ENCODE data around the gene GRK3.

Gene GRK3

DNA sequence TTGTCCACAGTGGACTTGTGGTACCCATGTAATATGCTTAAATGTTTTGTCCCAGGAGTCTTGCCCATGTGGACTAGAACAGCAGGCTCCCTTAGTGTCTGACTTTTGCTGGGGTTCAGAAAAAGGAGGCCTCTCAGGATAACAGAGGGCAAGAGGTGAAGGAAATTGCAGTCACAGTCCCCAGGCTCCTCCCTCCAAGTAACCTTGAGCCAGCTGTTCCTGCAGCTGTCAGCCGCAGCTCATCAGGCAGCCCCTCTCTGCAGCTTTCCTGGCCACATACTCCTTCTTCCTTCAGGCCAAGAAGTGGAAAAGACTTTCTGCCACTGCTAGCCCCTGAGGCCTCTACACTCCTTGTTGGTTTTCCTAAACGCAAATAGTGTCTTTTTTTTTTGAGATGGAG is 171.2 kb downstream of the GRK3 start:
- Histone ChIP-seq H3K36me3 (ENCODE audit: control insufficient read depth, insufficient read depth, low read length) (no peaks in the 10 kb centered on the region), H3K4me3 (ENCODE audit: low read depth, low read length) (no peak overlapping the region), H3K27me3 (ENCODE audit: control insufficient read depth, insufficient read depth, low read length) (no peaks in the 10 kb centered on the region), H3K9ac (ENCODE audit: low read depth, low read length) (no peak overlapping the region), H3K9me3 (ENCODE audit: control insufficient read depth, insufficient read depth, low read length) (no peaks in the 10 kb centered on the region), H3K4me1 (ENCODE audit: control insufficient read depth, insufficient read depth, low read length) (no peaks in the 10 kb centered on the region)

DNA sequence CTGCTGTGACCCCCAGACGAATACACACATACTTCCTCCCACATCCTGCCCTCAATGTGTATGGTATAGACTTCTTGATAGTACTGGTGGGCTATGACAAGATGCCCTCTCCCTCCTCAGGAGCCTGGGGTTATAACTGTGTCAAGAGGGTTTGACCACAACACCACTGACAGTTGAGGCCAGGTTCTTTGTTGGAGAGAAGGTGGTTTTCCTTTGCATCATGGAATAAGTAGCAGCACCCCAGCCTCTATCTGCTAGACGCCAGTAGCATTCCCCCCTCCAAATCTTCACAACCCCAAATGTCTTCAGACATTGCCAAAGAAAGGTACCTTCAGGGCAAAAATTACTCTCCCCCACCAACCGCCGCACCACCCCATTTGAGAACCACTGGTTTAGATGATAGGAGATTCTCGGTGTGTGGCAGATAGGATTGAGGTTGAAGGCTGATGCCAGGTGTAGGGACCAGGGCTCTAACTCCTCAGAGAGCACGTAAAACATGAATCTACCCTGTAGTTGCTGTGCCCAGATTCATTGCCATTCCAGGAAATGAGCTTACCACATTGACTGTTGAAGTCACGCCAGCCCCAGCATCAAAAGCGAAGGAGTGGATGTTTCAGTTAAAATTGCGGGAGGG is 172.0 kb downstream of the GRK3 start:
- Histone ChIP-seq H3K36me3 (ENCODE audit: control insufficient read depth, insufficient read depth, low read length) (no peaks in the 10 kb centered on the region), H3K9ac (ENCODE audit: low read depth, low read length) (no peak overlapping the region), H3K9me3 (ENCODE audit: control insufficient read depth, insufficient read depth, low read length) (no peaks in the 10 kb centered on the region), H3K4me3 (ENCODE audit: low read depth, low read length) (no peak overlapping the region), H3K27me3 (ENCODE audit: control insufficient read depth, insufficient read depth, low read length) (no peaks in the 10 kb centered on the region), H3K4me1 (ENCODE audit: control insufficient read depth, insufficient read depth, low read length) (no peaks in the 10 kb centered on the region)

DNA sequence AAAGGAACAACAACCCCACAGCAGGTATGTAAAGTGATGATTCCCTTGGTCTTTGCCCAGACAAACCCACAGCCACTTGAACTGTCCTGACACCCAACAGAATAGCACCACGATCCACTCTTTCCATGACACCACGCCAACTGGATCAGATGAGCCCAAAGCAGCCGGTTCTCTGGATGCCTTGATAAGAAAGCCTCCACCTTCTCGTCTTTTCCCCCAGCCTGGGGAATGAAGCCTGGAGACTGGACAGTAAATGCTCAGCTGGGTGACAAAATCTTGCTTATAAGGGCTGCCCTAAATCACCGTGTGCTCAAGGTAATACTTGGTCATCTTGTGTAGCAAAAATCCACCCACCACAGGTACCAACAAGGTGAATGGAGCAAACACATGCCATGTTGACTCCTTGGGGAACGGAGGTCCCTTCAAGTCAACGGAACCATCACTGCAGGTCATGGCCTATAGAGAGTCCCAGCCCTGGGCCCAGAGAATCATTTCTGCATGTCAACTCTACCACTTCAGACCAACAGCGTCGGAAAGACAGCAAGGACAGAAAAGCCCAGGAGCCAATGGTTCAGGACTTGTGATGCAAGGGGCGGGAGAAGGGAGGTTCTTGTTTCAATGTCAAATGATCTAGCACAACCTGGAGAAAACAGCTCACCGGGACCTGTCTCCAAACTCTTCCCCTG is 175.3 kb downstream of the GRK3 start:
- Histone ChIP-seq H3K27me3 (ENCODE audit: control insufficient read depth, insufficient read depth, low read length) (no peaks in the 10 kb centered on the region), H3K36me3 (ENCODE audit: control insufficient read depth, insufficient read depth, low read length) (no peaks in the 10 kb centered on the region), H3K9me3 (ENCODE audit: control insufficient read depth, insufficient read depth, low read length) (no peaks in the 10 kb centered on the region), H3K9ac (ENCODE audit: low read depth, low read length) (no peak overlapping the region), H3K4me1 (ENCODE audit: control insufficient read depth, insufficient read depth, low read length) (no peaks in the 10 kb centered on the region), H3K4me3 (ENCODE audit: low read depth, low read length) (no peak overlapping the region)

DNA sequence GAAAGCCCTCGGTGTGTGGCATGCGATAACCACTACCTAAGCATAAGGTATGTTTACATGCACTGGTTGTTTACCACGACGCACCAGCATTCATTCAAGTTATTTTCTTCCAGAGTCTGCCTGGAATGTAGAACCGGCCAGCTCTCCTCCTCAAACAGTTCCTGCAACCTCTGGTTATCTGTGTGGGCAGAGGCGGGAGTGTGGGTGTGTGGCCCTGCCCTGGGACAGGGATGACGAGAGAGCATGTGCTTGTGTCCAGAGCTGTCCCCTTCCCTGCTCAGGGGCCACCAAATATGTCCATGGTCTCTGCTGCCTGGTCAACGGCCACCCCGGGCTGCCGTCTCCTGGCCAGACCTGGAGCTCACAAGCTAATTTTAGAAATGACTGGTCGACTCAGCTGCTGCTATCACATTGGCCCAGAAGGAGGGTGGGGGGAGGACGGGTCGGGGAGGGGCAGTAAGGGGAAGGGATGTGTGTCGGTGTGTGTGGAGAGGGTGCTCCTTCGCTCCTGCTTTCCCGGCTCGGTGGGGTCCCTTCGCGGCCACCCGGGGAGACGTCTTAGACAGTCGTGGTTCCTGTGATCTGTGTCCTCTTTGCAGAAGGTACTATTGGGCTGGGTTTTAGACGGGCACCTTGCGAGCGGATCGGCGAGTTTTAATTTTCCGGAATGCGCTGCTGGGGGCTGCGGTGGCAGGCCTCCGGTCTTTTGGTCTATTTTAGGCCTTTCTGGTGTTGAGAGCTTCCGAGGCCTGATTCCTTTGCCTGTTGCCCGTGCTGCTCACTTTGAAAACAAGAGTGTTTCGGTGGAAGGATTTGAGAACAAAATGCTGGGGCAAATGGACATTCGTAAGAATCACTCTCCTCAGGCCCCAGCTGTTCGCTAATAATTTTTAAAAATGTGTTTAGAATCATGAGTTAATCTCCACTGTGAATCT is 177.5 kb downstream of the GRK3 start, which contains the start of gene MYO18B:
Gene MYO18B (plus strand): TSS at position 497 of the 935 bp plus-strand sequence. CDS start 18,905 bp downstream, outside the sequence.
- Histone ChIP-seq H3K9me3 (ENCODE audit: control insufficient read depth, insufficient read depth, low read length) (no peaks in the 10 kb centered on the region), H3K9ac (ENCODE audit: low read depth, low read length) (no peak within 1 kb of the TSS), H3K36me3 (ENCODE audit: control insufficient read depth, insufficient read depth, low read length) (no peaks in the 10 kb centered on the region), H3K27me3 (ENCODE audit: control insufficient read depth, insufficient read depth, low read length) (no peaks in the 10 kb centered on the region), H3K4me3 (ENCODE audit: low read depth, low read length) (no peak within 1 kb of the TSS), H3K4me1 (ENCODE audit: control insufficient read depth, insufficient read depth, low read length) (no peaks in the 10 kb centered on the region)

DNA sequence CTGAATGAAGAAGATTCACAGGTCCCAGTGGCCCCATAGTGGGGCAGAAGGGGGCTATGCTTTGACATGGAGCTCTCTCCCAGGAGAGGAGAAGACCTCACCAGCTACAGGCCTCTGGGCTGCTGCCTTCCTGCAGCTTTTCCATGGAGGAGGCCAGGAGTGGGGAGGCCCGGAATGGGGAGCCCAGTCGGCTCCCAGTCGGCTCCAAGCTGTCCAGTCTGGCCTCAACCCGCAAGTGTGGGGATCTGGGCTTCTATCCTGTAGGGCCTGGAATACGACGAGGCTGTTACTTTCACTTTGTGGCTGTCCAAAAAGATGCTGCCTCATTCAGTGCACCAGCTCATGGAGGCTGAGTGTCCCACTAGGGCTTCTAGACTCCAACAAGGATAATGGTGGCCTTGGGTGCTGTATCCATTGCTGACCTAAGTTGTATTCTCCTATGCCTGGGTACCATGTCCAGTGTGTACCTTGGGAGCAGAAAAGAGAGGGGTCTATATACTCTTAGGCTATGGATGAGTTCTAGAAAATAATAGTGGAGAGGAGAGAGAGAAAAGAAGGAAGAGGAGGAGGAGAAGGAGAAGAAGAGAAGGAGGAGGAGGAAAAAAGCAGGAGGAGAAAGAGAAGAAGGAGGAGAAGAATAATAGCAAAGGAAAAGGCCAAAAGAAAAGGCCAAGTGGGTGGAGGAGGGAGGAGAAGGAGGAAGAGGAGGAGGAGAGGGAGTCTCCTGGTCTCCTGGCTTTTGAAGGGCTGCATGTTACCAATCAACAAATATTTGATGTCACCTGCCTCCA is 178.6 kb downstream of the GRK3 start:
- Histone ChIP-seq H3K27me3 (ENCODE audit: control insufficient read depth, insufficient read depth, low read length) (no peaks in the 10 kb centered on the region), H3K9ac (ENCODE audit: low read depth, low read length) (no peak overlapping the region), H3K4me1 (ENCODE audit: control insufficient read depth, insufficient read depth, low read length) (no peaks in the 10 kb centered on the region), H3K36me3 (ENCODE audit: control insufficient read depth, insufficient read depth, low read length) (no peaks in the 10 kb centered on the region), H3K4me3 (ENCODE audit: low read depth, low read length) (no peak overlapping the region), H3K9me3 (ENCODE audit: control insufficient read depth, insufficient read depth, low read length) (no peaks in the 10 kb centered on the region)

DNA sequence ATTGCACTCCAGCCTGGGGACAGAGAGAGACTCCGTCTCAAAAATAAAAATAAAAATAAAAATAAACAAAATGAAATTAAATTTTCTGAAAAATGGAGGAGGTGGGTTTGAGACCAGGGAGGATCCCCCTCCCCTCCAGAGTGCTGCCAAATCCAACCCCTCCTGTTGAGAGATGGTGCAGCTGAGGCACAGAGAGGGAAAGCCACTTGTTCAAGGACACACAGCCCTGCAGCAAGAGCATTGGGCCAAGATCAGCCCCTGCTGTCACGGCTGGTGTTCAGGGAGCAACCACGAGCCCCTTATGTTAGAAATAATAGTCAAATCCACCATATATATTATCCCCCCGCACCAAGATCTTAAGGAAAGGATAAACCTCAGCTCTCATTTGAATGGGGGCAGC is 180.2 kb downstream of the GRK3 start:
- no peaks in the 10 kb centered on the region for H3K4me1 ChIP-seq (ENCODE audit: control insufficient read depth, insufficient read depth, low read length)
- H3K4me3 ChIP-seq (ENCODE audit: low read depth, low read length) = no peak overlapping the region

DNA sequence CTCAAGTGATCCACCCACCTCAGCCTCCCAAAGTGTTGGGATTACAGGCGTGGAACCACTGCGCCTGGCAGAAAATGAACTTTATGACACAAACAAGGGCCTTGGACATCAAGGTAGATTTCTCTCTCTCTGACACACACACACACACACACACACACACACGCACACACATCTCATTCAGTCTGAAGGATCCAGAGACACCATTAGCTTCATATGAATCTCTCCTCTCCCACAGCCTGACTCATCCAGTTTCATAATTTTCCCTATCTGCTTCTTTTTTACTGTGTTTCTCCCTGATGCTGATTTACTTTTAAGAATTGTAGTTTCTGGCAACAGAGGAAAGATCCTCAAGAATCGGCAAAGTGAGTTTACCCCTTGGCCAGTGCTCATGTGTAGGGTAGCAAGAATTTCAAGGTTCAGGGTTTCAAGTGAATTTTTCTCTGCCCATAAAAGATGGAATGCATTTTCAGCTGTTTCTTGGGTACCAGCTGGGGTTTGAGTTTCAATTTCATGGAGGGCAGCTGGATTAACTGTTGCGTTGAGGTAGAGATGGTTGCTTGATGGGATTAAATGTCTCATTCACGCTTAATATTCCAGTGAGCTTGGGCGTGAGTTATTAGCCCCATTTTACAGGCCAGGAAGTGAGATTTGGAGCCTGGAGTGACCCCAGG is 181.0 kb downstream of the GRK3 start:
- H3K36me3 ChIP-seq (ENCODE audit: control insufficient read depth, insufficient read depth, low read length) = no peaks in the 10 kb centered on the region
- no peaks in the 10 kb centered on the region for H3K4me1 ChIP-seq (ENCODE audit: control insufficient read depth, insufficient read depth, low read length)
- H3K9me3 ChIP-seq (ENCODE audit: control insufficient read depth, insufficient read depth, low read length) = no peaks in the 10 kb centered on the region
- H3K9ac ChIP-seq (ENCODE audit: low read depth, low read length) = no peak overlapping the region
- H3K4me3 ChIP-seq (ENCODE audit: low read depth, low read length) = no peak overlapping the region
- no peaks in the 10 kb centered on the region for H3K27me3 ChIP-seq (ENCODE audit: control insufficient read depth, insufficient read depth, low read length)

More for the DNA sequence above, 180.2 kb downstream of the GRK3 start:
- Histone ChIP-seq H3K9me3 (ENCODE audit: control insufficient read depth, insufficient read depth, low read length) (no peaks in the 10 kb centered on the region), H3K9ac (ENCODE audit: low read depth, low read length) (no peak overlapping the region), H3K27me3 (ENCODE audit: control insufficient read depth, insufficient read depth, low read length) (no peaks in the 10 kb centered on the region), H3K36me3 (ENCODE audit: control insufficient read depth, insufficient read depth, low read length) (no peaks in the 10 kb centered on the region)

DNA sequence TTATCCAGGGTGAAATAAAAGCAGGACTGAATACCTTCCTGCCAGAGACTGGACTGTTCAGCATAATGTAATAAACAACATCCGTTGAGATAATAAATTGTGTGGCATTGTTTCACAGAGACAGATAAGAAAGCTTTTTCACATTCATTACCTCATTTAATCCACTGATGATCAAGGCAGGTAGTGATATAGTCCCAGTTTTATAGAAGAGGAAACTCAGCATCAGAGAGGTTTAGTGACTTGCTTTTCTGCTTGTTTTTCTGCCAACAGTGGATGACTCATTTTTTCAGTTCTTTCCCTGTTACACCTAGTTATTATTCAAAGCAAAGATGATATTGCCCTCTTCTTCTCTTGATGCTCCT is 181.5 kb downstream of the GRK3 start:
- Histone ChIP-seq H3K9me3 (ENCODE audit: control insufficient read depth, insufficient read depth, low read length) (no peaks in the 10 kb centered on the region), H3K4me1 (ENCODE audit: control insufficient read depth, insufficient read depth, low read length) (no peaks in the 10 kb centered on the region), H3K36me3 (ENCODE audit: control insufficient read depth, insufficient read depth, low read length) (no peaks in the 10 kb centered on the region), H3K27me3 (ENCODE audit: control insufficient read depth, insufficient read depth, low read length) (no peaks in the 10 kb centered on the region), H3K9ac (ENCODE audit: low read depth, low read length) (no peak overlapping the region), H3K4me3 (ENCODE audit: low read depth, low read length) (no peak overlapping the region)

DNA sequence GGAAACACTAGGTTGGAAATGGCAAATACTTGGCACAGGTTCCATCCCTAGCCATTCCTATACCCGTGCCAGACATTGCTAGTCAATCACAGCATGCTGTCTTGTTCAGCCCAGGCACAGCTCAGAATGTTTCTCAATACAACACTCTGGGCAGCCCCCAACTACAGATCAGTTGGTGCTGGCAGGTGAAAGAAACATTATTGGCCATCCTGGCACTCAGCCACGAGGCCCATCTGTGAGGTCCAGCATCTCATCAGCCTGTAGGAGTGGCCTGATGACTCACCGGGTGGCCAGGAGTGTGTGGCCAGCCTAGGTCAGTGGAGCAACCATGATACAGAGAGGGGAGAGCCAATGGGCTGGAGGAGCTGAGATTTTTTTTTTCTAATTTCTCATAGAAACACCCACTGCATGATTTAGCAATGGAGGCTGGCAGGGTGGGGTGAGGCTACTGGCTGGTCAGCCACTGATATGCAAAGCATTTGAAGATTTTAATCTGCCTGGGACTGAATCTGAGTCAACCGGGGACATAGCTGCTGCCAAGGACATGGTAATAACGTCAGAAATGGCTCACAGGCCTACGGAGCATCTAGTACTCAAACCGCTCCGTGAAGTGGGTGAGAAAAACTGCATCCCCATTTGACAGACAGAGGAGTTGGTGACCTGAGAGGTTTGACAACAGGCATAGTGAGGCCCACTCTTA is 182.9 kb downstream of the GRK3 start:
- no peaks in the 10 kb centered on the region for H3K9me3 ChIP-seq (ENCODE audit: control insufficient read depth, insufficient read depth, low read length)
- H3K36me3 ChIP-seq (ENCODE audit: control insufficient read depth, insufficient read depth, low read length) = no peaks in the 10 kb centered on the region
- no peak overlapping the region for H3K4me3 ChIP-seq (ENCODE audit: low read depth, low read length)
- H3K27me3 ChIP-seq (ENCODE audit: control insufficient read depth, insufficient read depth, low read length) = no peaks in the 10 kb centered on the region
- no peaks in the 10 kb centered on the region for H3K4me1 ChIP-seq (ENCODE audit: control insufficient read depth, insufficient read depth, low read length)
- H3K9ac ChIP-seq (ENCODE audit: low read depth, low read length) = no peak overlapping the region

DNA sequence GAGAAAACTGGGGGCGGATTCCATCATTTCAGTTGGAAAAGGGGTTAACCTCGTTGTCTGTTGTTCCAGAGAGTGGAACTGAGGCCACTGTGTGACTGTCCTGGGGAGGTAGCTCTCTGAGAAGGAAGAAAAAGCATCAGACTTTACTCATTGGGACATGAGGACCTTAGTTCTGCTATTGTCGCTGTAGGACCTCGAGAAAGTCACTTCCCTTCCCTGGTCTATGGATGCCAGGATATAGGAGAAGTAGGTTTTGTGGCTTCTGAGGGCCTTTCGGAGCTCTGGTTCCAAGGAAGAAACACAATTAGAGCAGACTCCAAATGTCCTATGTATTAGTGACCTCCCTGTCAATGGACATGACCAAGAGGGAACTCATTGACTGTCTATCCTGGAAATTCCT is 183.7 kb downstream of the GRK3 start:
- Histone ChIP-seq H3K9me3 (ENCODE audit: control insufficient read depth, insufficient read depth, low read length) (no peaks in the 10 kb centered on the region), H3K4me1 (ENCODE audit: control insufficient read depth, insufficient read depth, low read length) (no peaks in the 10 kb centered on the region), H3K4me3 (ENCODE audit: low read depth, low read length) (no peak overlapping the region), H3K9ac (ENCODE audit: low read depth, low read length) (no peak overlapping the region), H3K36me3 (ENCODE audit: control insufficient read depth, insufficient read depth, low read length) (no peaks in the 10 kb centered on the region), H3K27me3 (ENCODE audit: control insufficient read depth, insufficient read depth, low read length) (no peaks in the 10 kb centered on the region)

All from iPS-15b (cell line).